Jurkat, Clone E6-1 (cell line): ENCODE results near the gene PTPRN2.
"Not testable (repeated sequence)": the region's sequence is repeated elsewhere in the genome, so short reads cannot be mapped to it uniquely, and the experiment has no call there.

Source experiments
- DNase-seq: peaks from one replicate; pipeline ENCODE4 v3.0.0-alpha.2; 2011; ENCODE audit warnings: low read depth, low spot score
- H3K4me3 ChIP-seq: 2 replicates; pipeline ENCODE4 v1.5.1; 2011; ENCODE audit warnings: mild to moderate bottlenecking, low read length, control low read depth, moderate library complexity

PTPRN2 gene

DNA sequence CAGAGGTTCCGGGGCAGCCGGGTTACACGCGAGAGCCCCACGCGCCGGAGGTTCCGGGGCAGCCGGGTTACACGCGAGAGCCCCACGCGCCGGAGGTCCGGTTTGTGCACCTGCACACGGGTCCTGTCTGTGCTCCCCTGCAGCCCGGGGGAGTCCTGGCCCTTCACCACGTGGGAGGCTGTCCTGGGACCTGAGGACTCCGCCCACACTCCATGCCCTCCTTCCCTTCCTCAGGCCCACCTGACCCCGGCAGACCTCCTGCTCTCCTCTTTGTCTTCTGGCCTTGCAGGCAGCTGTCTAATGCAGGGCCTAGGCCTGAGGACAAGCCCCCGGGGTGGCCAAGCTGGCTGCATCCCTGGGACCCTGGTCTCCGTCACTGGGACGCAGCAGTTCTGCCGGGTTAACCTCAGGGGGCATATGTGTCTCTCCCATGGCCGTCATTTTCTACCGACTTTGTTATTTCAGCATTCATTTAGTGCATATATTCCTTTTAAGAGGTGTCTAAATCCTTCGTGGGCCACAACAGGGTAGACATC lies 876.2 kb downstream of the PTPRN2 start:
- no peak overlapping the region for H3K4me3 ChIP-seq
- no peak for DNase-seq

- DNase-seq = no peak
- H3K4me3 ChIP-seq = no peak overlapping the region
Observed at GRCh38 chr7:157710396-157710795, 877.2 kb downstream of the PTPRN2 start.

DNA sequence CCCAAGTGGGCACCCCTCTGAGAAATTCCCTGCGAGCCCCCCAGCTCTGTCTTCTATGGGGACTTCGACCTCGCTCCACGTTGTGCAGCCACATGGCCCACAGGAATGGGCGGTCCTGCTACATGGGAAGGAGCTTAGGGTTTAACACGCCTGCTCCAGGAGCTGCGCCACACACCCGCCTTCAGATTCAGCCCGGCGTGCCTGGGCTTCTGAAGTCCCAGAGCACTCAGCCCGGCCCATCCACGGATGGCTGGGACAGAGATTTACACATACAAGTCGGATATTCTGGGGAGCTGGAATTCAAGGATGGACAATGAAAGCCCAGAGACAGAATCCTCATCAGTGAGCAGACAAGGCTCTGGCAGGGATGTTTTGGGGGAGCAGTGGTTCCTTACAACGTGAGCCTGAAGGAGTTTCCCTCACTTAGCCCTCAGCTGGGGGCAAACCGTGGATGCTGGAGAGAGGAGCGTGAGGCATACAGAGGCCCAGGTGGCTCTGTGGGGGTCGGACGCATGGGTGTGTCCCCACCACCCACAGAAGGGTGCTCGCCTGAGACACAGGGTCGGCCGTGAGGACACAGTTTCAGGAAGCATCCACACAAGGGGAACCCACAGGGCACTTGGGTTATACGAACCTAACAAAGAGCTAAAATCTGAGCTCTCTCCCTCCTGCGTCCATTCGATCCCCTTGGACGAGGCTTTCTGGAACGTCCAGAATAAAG lies 877.9 kb downstream of the PTPRN2 start:
- no peak overlapping the region for H3K4me3 ChIP-seq
- no peak for DNase-seq

GRCh38 chr7:157708919-157709295 lies 878.7 kb downstream of the PTPRN2 start:
- H3K4me3 ChIP-seq = no peak overlapping the region

GRCh38 chr7:157707983-157708918 lies 879.4 kb downstream of the PTPRN2 start:
- DNase-seq = no peak
- H3K4me3 ChIP-seq = no peak overlapping the region

More at GRCh38 chr7:157708919-157709295, 878.7 kb downstream of the PTPRN2 start:
- DNase-seq = no peak

DNA sequence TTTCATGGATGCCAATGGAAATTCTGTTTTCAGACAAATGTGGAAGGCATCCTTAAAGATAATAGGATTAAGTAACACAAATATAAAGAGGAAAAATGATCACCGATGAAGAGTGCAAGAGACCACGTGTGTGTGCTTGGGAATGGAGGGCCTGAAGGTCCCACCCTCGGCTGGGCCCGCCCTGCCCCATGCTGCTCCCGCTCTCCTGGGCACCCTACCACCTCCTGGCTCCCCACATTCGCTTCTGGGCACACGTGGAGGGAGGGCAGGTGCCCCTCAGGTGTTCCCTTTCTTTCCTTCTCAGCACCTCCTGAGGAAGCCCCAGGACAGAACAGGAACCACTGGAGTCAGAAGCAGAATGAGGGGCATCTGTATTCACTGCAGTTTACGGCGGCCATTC lies 883.3 kb downstream of the PTPRN2 start:
- DNase-seq = no peak
- no peak overlapping the region for H3K4me3 ChIP-seq

DNA sequence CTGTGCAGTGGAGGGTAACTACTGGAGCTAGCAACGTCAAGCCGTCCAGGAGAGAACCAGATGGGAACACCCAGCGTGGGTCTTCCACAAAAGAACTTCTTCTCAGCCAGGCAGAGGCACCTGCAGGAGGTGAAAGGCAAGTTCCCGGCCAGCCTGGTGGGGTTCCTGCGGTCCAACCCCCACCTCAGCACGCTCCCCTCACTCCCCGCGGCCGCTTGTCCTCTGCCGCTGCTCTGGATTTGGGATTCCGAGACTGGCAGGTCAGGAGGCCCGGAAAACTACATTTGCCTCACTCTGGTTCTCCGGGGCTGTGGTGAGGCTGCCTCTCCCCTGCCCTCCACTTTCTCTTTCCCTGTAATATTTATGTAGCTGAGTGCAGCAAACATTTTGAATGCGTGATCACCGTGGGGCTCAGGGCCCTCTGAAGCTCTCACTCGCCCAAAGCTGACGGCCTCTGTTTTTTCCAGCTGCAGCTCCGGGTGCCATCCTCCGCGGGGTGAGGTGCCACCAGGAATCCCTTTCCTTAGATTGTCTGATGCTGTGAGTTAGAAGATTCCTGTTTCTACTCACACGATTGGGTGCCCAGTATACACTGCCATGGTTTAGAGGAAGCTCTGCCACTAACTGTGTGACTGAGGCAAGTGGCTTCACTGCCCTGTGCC lies 884.0 kb downstream of the PTPRN2 start:
- no peak overlapping the region for H3K4me3 ChIP-seq
- no peak for DNase-seq

GRCh38 chr7:157703131-157703530 lies 884.5 kb downstream of the PTPRN2 start:
- DNase-seq = no peak
- no peak overlapping the region for H3K4me3 ChIP-seq

GRCh38 chr7:157702311-157703023 lies 885.2 kb downstream of the PTPRN2 start:
- DNase-seq = no peak
- peak overlapping the region; percentile 41; the same call in 1 of the 2 replicates for H3K4me3 ChIP-seq

GRCh38 chr7:157701395-157702180 lies 886.0 kb downstream of the PTPRN2 start:
- not testable (repeated sequence) for DNase-seq
- peak overlapping the region; percentile 41 for H3K4me3 ChIP-seq

- DNase-seq = no peak
- H3K4me3 ChIP-seq = no peak overlapping the region
Observed at GRCh38 chr7:157700231-157701005, 887.2 kb downstream of the PTPRN2 start.

DNA sequence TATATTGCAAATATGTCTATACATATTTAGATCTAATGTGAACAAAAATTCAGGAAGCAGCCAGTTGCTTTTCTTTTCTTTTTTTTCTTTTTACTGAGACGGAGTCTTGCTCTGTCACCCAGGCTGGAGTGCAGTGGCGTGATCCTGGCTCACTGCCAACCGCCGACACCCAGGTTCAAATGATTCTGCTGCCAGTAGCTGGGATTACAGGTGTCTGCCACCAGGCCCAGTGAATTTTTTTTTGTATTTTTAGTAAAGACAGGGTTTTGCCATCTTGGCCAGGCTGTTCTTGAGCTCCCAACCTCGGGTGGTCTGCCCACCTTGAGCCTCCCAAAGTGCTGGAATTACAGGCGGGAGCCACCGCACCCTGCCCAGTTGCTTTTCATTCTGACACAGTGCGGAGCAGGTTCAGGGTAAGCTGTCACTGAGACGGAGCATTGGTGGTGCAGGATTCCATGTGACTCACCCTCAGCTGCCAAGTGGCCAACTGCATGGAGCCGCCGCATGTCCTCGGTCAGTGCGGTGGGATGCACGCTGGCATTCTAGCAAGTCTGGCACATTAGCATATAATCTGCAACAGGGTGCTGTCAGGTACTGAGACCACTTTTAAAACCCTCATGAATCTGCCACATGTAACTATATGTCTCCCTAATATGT lies 888.1 kb downstream of the PTPRN2 start:
- no peak for DNase-seq
- H3K4me3 ChIP-seq = no peak overlapping the region

DNA sequence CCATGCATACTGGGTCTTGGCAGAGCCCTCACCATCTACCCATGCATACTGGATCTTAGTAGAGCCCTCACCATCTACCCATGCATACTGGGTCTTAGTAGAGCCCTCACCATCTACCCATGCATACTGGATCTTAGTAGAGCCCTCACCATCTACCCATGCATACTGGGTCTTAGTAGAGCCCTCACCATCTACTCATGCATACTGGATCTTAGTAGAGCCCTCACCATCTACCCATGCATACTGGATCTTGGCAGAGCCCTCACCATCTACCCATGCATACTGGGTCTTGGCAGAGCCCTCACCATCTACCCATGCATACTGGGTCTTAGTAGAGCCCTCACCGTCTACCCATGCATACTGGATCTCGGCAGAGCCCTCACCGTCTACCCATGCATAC lies 890.3 kb downstream of the PTPRN2 start:
- not testable (repeated sequence) for H3K4me3 ChIP-seq, DNase-seq

DNA sequence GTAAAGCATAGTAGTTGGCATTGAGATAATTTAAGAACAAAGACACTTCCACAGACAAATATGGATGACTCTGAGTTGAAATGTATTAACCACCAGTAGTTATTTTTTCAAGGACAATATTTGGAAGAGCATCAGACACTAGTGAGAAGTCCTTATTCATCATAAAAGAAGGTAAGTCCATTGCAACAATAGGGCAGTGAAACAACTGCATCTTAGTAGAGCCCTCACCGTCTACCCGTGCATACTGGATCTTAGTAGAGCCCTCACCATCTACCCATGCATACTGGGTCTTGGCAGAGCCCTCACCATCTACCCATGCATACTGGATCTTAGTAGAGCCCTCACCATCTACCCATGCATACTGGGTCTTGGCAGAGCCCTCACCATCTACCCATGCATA lies 892.0 kb downstream of the PTPRN2 start:
- not testable (repeated sequence) for DNase-seq, H3K4me3 ChIP-seq

- no peak for DNase-seq
- no peak overlapping the region for H3K4me3 ChIP-seq
Observed at GRCh38 chr7:157694376-157694665, 893.3 kb downstream of the PTPRN2 start.

DNA sequence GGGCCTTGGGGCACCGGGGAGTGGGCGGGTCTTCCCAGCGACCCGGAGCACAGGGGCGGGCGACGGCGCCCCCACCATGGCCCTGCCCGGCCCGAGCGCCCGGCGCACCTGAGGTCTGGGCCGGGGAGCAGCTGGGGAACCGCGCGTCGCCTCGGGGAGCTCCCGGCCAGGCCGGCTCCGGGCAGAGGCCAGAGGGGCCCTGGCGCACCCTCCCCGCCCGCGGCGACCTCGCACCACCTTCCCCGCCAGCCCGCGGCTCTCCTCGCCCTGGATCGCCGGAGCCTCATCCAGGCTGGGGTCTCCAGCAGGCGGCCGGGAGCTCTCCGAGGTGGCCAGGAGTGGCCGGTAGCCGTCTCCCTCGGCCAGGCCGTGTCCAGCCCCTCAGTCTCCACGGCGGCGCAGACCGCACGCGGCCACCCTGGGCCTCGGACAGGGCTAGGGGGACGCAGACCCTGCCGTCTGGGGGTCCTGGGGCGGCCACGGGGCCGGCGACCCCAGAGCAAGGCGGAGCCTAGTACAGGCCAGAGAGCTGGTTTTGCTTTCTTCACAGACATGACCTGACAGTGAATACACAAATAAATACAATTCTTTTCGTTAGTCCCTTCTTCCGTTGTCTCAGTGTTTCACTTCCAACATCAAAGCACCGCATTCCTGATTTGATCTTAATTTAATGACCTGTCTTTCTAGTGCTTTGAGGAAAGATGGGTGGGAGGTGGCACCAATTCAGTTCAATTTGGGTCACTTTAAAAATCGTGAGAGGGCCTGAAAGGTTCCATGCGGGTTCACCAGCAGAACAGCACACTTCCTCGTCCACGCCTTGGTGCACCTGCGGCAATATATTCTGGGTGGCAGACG lies 893.9 kb downstream of the PTPRN2 start:
- no peak for DNase-seq
- no peak overlapping the region for H3K4me3 ChIP-seq
